Measurements from ENCODE around the gene C17orf75. TPM values are rescaled to one million over a fixed set of nuclear protein-coding genes. Genes with fewer than 3 reads are reported as not detected.

The C17orf75 gene, protein sequence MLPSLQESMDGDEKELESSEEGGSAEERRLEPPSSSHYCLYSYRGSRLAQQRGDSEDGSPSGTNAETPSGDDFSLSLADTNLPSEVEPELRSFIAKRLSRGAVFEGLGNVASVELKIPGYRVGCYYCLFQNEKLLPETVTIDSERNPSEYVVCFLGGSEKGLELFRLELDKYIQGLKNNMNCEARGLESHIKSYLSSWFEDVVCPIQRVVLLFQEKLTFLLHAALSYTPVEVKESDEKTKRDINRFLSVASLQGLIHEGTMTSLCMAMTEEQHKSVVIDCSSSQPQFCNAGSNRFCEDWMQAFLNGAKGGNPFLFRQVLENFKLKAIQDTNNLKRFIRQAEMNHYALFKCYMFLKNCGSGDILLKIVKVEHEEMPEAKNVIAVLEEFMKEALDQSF
- 62.4 and 68.5 TPM in 2 replicates for polyA plus RNA-seq

DNA sequence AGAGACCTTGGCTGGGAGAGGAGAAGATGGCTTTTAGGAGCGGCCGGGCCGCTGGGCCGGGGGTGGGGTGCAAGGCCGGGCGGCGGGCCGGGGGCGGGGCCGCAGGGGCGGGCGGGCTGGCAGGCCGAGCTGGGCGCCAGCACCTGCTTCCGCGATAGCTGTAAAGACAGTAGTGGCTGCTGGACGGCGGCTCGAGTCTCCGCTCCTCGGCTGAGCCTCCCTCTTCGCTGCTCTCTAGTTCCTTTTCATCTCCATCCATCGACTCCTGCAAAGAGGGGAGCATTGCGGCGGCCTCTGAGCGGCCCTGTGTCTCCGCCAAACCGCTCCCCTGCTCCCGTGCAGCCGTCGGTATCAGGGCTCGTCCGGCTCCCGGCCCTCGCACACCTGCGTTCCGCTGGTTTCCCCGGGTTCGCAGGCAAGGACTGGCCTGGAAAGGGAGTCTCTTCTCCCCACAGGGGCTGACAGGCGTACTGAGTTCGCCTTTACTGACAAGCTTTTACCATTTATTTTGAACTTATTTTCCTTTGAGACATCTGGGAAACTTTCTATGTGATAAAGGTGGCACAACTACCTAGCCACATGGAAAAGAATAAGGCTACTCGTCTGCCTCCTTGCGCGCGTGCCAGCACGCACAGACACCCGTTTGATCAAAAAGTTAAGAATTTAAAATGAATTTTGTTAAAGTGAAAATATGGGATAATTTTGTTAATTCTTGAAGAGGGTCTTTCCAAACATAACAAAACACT, at the start of gene C17orf75:
C17orf75 (minus strand) TSS at position 317 of the 746 bp plus-strand sequence; CDS start at position 283, 34 bp downstream.

DNA sequence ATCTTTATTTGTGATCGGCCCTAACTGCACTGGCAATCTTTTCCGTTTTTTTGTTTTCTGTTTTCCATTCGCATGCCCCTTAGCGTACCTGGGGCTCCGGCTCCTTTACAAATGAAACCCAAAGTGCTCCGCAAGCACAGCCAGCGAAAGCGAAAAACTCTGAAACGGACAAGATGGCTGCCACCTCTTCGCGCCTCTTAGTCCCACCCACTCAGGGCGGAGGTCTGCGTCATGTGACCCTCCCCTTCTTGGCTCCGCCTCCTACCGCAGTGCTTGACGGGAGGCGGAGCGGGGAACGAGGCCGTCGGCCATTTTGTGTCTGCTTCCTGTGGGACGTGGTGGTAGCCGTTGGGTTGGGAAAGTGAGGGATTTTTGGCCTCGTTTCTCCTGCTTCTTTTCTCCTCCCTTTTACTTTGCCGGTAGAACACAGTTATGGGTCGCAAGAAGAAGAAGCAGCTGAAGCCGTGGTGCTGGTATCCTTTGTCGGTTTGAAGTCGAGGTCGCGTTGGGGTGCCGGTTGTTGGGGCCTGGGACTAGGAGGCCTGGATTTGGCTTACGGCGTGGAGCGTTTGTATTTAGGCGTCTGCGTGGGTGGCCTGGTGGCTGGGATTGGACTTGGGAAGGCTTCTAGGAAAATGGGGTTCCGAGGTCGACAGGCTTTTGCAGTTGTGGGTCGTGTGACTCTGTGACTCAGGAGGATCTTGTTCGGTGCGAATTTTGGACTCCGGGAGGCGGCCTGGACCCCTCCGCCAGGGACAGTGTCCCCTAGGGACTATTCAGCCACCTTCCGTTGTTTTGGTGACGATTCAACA, 8.1 kb upstream of the C17orf75 start, which contains the start of gene ZNF207:
ZNF207 (plus strand) TSS at position 304 of the 812 bp plus-strand sequence; CDS start at position 433, 129 bp downstream.

Other genes with a start within 250 kb of the C17orf75 start
- gene RHOT1, start 199.7 kb downstream of the C17orf75 start, polyA plus RNA-seq = 282 and 297 TPM in 2 replicates
- gene RHBDL3, start 76.3 kb downstream of the C17orf75 start, polyA plus RNA-seq = 0.17 TPM in 1 of 2 replicates, not detected in the other
- 69.6 and 73.2 TPM in 2 replicates for gene ZNF207, start 8.0 kb upstream of the C17orf75 start, polyA plus RNA-seq
- 143 and 181 TPM in 2 replicates for gene PSMD11, start 102.3 kb upstream of the C17orf75 start, polyA plus RNA-seq
- gene CDK5R1, start 144.8 kb upstream of the C17orf75 start, polyA plus RNA-seq = 37.6 and 48.5 TPM in 2 replicates